Omental fat pad (tissue), 4 donors: ENCODE measurements around the gene ARMCX4. TPM values are rescaled to one million over a fixed set of nuclear protein-coding genes. Genes with fewer than 3 reads are reported as not detected.
"Not testable (repeated sequence)": the region's sequence is repeated elsewhere in the genome, so short reads cannot be mapped to it uniquely, and the experiment has no call there.

Experiments
- ATAC-seq: fragments of 150-250 bp; one replicate; pipeline ENCODE4 v1.9.1; 2016; ENCODE audit warnings: mild to moderate bottlenecking, moderate library complexity; ENCODE audit not compliant: low FRiP score
- DNase-seq: peaks from one replicate; pipeline ENCODE4 v3.0.0-alpha.2; 2019; ENCODE audit warnings: low spot score
- total RNA-seq, 4 donors: library from RNA; depleted of rRNA; stranded (reverse); fragments of >200 nt; gene quantifications; one replicate each; pipeline ENCODE4 v1.1.0, GENCODE V29; 2016
- TF ChIP-seq, protein P1 (sequence below), 3 donors: fragments of 450-650 bp; IDR thresholded peaks; one replicate each; pipeline ENCODE4 v1.5.1; 2016 to 2017; ENCODE audit warnings: antibody characterized with exemption in 3 of 3, mild to moderate bottlenecking in 3 of 3, moderate library complexity in 2 of 3

The ARMCX4 gene
- total RNA-seq, 4 donors from 2014 or later = 6.7 to 22.5 (median 14.5) TPM

DNA sequence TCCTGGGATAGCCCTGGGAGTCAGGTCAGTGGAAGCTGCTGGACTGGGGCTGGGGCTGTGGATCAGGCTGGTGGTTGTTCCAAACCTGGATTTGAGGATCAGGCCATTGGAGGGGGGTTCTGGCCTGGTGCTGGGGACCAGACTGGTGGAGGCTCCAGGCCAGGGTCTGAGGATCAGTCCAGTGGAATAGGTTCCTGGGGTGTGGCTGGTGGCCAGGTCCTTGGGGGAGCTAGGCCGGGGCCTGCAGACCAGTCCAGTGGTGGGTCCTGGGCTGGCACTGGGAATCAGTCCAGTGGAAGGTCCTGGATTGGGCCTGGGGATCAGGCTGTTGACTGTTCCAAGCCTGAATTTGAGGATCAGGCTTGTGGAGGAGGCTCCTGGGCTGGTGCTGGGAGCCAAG, 8.0 kb downstream of the ARMCX4 start:
- TF ChIP-seq, protein P1, sequence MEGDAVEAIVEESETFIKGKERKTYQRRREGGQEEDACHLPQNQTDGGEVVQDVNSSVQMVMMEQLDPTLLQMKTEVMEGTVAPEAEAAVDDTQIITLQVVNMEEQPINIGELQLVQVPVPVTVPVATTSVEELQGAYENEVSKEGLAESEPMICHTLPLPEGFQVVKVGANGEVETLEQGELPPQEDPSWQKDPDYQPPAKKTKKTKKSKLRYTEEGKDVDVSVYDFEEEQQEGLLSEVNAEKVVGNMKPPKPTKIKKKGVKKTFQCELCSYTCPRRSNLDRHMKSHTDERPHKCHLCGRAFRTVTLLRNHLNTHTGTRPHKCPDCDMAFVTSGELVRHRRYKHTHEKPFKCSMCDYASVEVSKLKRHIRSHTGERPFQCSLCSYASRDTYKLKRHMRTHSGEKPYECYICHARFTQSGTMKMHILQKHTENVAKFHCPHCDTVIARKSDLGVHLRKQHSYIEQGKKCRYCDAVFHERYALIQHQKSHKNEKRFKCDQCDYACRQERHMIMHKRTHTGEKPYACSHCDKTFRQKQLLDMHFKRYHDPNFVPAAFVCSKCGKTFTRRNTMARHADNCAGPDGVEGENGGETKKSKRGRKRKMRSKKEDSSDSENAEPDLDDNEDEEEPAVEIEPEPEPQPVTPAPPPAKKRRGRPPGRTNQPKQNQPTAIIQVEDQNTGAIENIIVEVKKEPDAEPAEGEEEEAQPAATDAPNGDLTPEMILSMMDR (IDR thresholded peaks at IDR 0.05) = no peak
- ATAC-seq = no peak
- no peak for DNase-seq

DNA sequence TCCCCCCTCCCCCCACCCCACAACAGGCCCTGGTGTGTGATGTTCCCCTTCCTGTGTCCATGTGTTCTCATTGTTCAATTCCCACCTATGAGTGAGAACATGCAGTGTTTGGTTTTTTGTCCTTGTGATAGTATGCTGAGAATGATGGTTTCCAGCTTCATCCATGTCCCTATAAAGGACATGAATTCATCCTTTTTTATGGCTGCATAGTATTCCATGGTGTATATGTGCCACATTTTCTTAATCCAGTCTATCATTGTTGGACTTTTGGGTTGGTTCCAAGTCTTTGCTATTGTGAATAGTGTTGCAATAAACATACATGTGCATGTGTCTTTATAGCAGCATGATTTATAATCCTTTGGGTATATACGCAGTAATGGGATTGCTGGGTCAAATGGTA, 17.7 kb downstream of the ARMCX4 start:
- not testable (repeated sequence) for ATAC-seq, DNase-seq

DNA sequence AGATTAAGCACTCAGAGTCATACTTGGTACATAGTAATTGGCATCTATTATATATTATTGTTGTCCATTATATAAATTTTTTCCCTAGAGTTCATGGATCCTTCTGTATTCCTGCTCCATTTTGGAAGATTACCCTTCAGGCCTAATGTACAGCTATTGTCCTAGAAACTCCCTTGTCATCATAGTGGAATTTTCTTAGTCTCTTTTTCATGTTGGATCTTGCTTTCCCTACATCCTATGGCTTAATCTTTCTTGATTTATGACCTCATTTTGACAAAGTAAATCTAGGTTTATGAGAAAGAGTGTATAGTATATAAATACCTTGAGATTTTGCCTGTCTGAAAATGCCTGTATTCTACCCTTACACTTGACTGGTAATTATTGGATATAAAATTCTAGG, 22.1 kb downstream of the ARMCX4 start:
- TF ChIP-seq, protein P1 (IDR thresholded peaks at IDR 0.05) = no peak
- no peak for ATAC-seq
- no peak for DNase-seq

DNA sequence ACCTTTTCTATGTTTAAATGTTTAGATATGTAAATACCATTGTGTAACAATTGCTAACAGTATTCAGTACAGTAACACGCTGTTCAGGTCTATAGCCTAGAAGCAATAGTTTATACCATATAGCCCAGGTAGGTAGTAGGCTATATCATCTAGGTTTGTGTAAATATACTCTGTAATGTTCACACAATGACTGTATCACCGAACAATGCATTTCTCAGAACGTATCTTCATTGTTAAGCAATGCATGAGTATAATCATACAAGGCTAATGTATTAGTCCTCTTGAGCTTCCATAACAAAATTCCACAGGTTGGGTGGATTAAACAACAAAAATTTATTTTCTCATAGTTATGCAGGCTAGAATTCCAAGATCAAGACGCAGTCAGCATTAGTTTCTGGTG, 22.7 kb downstream of the ARMCX4 start:
- TF ChIP-seq, protein P1 (IDR thresholded peaks at IDR 0.05) = no peak
- DNase-seq (no peak), ATAC-seq (no peak)

DNA sequence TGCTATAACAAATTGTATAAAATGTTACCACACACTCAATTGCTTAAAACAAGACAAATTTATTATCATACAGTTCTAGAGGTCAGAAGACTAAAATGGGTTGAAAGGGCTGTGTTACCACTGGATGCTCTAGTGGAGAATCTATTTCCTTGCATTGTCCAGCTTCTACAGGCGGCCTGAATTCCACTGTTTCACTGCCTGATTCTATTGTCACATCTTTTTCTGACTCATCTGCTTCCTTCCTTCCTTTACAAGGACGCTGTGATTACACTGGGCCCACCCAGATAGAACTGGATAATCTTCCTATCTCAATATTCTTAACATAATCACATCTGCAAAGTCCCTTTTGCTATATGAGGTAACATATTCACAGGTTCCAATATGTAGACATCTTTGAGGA, 45.7 kb downstream of the ARMCX4 start:
- TF ChIP-seq, protein P1 (IDR thresholded peaks at IDR 0.05) = no peak
- no peak for ATAC-seq
- DNase-seq = no peak

Other genes starting within 250 kb of the ARMCX4 start
- under 1 TPM in 2 of 4 donors, not detected in 2; 0.24 to 0.63 TPM for gene TAF7L, start 194.1 kb upstream of the ARMCX4 start, total RNA-seq
- 10 to 100 TPM in 1 of 4 donors, 1 to 10 TPM in 3; 4.3 to 16.3 (median 5.5) TPM for gene TIMM8A, start 136.7 kb upstream of the ARMCX4 start, total RNA-seq
- gene BTK, start 99.3 kb upstream of the ARMCX4 start, total RNA-seq = 10 to 100 TPM in 3 of 4 donors, 1 to 10 TPM in 1; 7.7 to 18.7 (median 12.4) TPM
- gene RPL36A, start 94.4 kb upstream of the ARMCX4 start, total RNA-seq = 100 to 1,000 TPM; 739 to 914 (median 804) TPM
- gene GLA, start 77.5 kb upstream of the ARMCX4 start, total RNA-seq = 100 to 1,000 TPM in 1 of 4 donors, 10 to 100 TPM in 3; 26.4 to 101 (median 49.7) TPM
- 10 to 100 TPM; 49.3 to 60.8 (median 55.1) TPM for gene HNRNPH2, start 77.2 kb upstream of the ARMCX4 start, total RNA-seq
- gene ARMCX1, start 65.1 kb downstream of the ARMCX4 start, total RNA-seq = 10 to 100 TPM; 13.7 to 60.2 (median 36.7) TPM
- gene ARMCX6, start 132.5 kb downstream of the ARMCX4 start, total RNA-seq = 10 to 100 TPM; 13.3 to 20.7 (median 19.2) TPM
- 10 to 100 TPM; 33.7 to 51.2 (median 48.7) TPM for gene ARMCX3, start 137.7 kb downstream of the ARMCX4 start, total RNA-seq
- 10 to 100 TPM in 3 of 4 donors, 1 to 10 TPM in 1; 9.7 to 32.1 (median 20.0) TPM for gene ARMCX2, start 174.4 kb downstream of the ARMCX4 start, total RNA-seq